ELF-1 (cell line): Measurements from ENCODE around the gene FLNB.

ENCODE experiments used
- DNase-seq: peaks from one replicate; pipeline ENCODE4 v3.0.0-alpha.2; 2016; ENCODE audit warnings: low read depth, low spot score

Gene FLNB

GRCh38 chr3:58009749-58010535 is 1.7 kb downstream of the FLNB start:
- no peak for DNase-seq

- DNase-seq = no peak
Measured at GRCh38 chr3:58010562-58010961, 2.3 kb downstream of the FLNB start.

- DNase-seq = no peak
Measured at GRCh38 chr3:58011580-58011979, 3.4 kb downstream of the FLNB start.

GRCh38 chr3:58012302-58012701 is 4.1 kb downstream of the FLNB start:
- no peak for DNase-seq

- no peak for DNase-seq
Measured at GRCh38 chr3:58013099-58013498, 4.9 kb downstream of the FLNB start.

GRCh38 chr3:58013973-58014649 is 5.9 kb downstream of the FLNB start:
- DNase-seq = peak; percentile 96

GRCh38 chr3:58015520-58015915 is 7.3 kb downstream of the FLNB start:
- DNase-seq = no peak

- no peak for DNase-seq
Measured at GRCh38 chr3:58016710-58017109, 8.5 kb downstream of the FLNB start.

GRCh38 chr3:58018892-58019742 is 10.9 kb downstream of the FLNB start:
- DNase-seq = no peak

GRCh38 chr3:58020783-58021071 is 12.5 kb downstream of the FLNB start:
- no peak for DNase-seq

GRCh38 chr3:58021072-58021959 is 13.1 kb downstream of the FLNB start:
- peak; percentile 75 for DNase-seq

GRCh38 chr3:58021962-58022361 is 13.7 kb downstream of the FLNB start:
- no peak for DNase-seq

- no peak for DNase-seq
Measured at GRCh38 chr3:58022490-58022889, 14.3 kb downstream of the FLNB start.

- DNase-seq = no peak
Measured at GRCh38 chr3:58023531-58023930, 15.3 kb downstream of the FLNB start.

- no peak for DNase-seq
Measured at GRCh38 chr3:58025406-58025805, 17.2 kb downstream of the FLNB start.

- no peak for DNase-seq
Measured at GRCh38 chr3:58025837-58026569, 17.8 kb downstream of the FLNB start.

GRCh38 chr3:58026598-58026997 is 18.4 kb downstream of the FLNB start:
- no peak for DNase-seq

GRCh38 chr3:58027704-58028317 is 19.6 kb downstream of the FLNB start:
- DNase-seq = no peak

GRCh38 chr3:58028902-58029301 is 20.7 kb downstream of the FLNB start:
- no peak for DNase-seq

- DNase-seq = no peak
Measured at GRCh38 chr3:58029842-58030584, 21.8 kb downstream of the FLNB start.
